Keratinocyte (primary cell): ENCODE measurements around the gene PRKCH. TPM values are rescaled to one million over a fixed set of nuclear protein-coding genes. Genes with fewer than 3 reads are reported as not detected.

ENCODE experiments used
- DNase-seq: peaks from one replicate; pipeline ENCODE4 v3.0.0-alpha.2; 2011; ENCODE audit warnings: low read depth, missing footprints, low spot score
- FAIRE-seq: peaks from 2 replicates; lab custom pipeline; 2011; peaks lifted over from hg19 to GRCh38; lab: Jason Lieb, UNC
- H2AFZ ChIP-seq: 2 replicates; pipeline ENCODE4 v1.6.0; 2012; ENCODE audit warnings: low read length, control low read depth, inconsistent platforms; ENCODE audit not compliant: control insufficient read depth
- H3K27ac ChIP-seq: 2 replicates; pipeline ENCODE4 v1.5.1; 2011; ENCODE audit warnings: low read length; ENCODE audit not compliant: control insufficient read depth, insufficient read depth
- H3K27me3 ChIP-seq: 3 replicates; pipeline ENCODE4 v1.6.0; 2011; ENCODE audit warnings: low read length; ENCODE audit not compliant: control insufficient read depth, insufficient read depth; ENCODE audit errors: extremely low read depth
- H3K36me3 ChIP-seq, 2 experiments: 2 replicates in 1 of 2; 3 replicates in 1 of 2; pipeline ENCODE4 v1.5.1; 2011; ENCODE audit warnings: low read length in 2 of 2, mild to moderate bottlenecking in 1 of 2; ENCODE audit not compliant: control insufficient read depth in 2 of 2, insufficient read depth in 2 of 2; ENCODE audit errors: extremely low read depth in 1 of 2
- H3K4me1 ChIP-seq: 3 replicates; pipeline ENCODE4 v1.5.1; 2011; ENCODE audit warnings: low read length; ENCODE audit not compliant: control insufficient read depth, insufficient read depth; ENCODE audit errors: extremely low read depth
- H3K4me2 ChIP-seq: 3 replicates; pipeline ENCODE4 v1.6.0; 2011; ENCODE audit warnings: low read depth, low read length; ENCODE audit not compliant: control insufficient read depth, insufficient read depth; ENCODE audit errors: extremely low read depth
- H3K4me3 ChIP-seq, 3 experiments: fragments of 200-600 bp in 1 of 3; sonication (generic) in 1 of 3; 2 replicates in 2 of 3; 3 replicates in 1 of 3; pipeline ENCODE4 v1.5.1; 2011 to 2016; ENCODE audit warnings: low read length in 3 of 3, mild to moderate bottlenecking in 3 of 3, control low read depth in 2 of 3, inconsistent platforms in 1 of 3, low read depth in 1 of 3, mixed read lengths in 1 of 3, mixed run types in 1 of 3, moderate library complexity in 1 of 3; ENCODE audit not compliant: control insufficient read depth in 2 of 3, insufficient read depth in 2 of 3; ENCODE audit errors: extremely low read depth in 1 of 3
- H3K79me2 ChIP-seq: 2 replicates; pipeline ENCODE4 v1.6.0; 2012; ENCODE audit warnings: low read length; ENCODE audit not compliant: control insufficient read depth, insufficient read depth
- H3K9ac ChIP-seq: 3 replicates; pipeline ENCODE4 v1.6.0; 2011; ENCODE audit warnings: low read length; ENCODE audit not compliant: control insufficient read depth, insufficient read depth; ENCODE audit errors: extremely low read depth
- H3K9me1 ChIP-seq: 3 replicates; pipeline ENCODE4 v1.6.0; 2011; ENCODE audit warnings: low read length; ENCODE audit not compliant: control insufficient read depth, insufficient read depth; ENCODE audit errors: extremely low read depth
- H3K9me3 ChIP-seq: 2 replicates; pipeline ENCODE4 v1.5.1; 2012; ENCODE audit warnings: low read depth, low read length; ENCODE audit not compliant: control insufficient read depth
- H4K20me1 ChIP-seq: 3 replicates; pipeline ENCODE4 v1.6.0; 2011; ENCODE audit warnings: low read length; ENCODE audit not compliant: control insufficient read depth, insufficient read depth; ENCODE audit errors: extremely low read depth
- EZH2 ChIP-seq: IDR thresholded peaks from one replicate; pipeline ENCODE4 v1.6.1; 2012; ENCODE audit warnings: inconsistent platforms, mild to moderate bottlenecking, low read length, moderate library complexity
- dilution Hi-C: fragments of 300-500 bp; cut with MboI; formaldehyde crosslinking; loops from one replicate; pipeline ENCODE4 v1.7.0; 2020; ENCODE audit warnings: low sequenced_read_pairs; ENCODE audit not compliant: extremely low pct_ligation_motif_present
- polyA plus RNA-seq, 5 experiments: library from polyadenylated mRNA; depleted of rRNA in 3 of 5; stranded (reverse) in 3 of 5; stranded (forward) in 1 of 5; unstranded in 1 of 5; fragments of >200 nt; gene quantifications; 1 replicate in 1 of 5; 2 replicates in 3 of 5; 3 replicates in 1 of 5; pipeline versions ENCODE4 v1.2.1 to v1.2.3, GENCODE V29; 2011 to 2012; ENCODE audit warnings: missing spikeins in 2 of 5, low read depth in 1 of 5, low replicate concordance in 1 of 5
- TF ChIP-seq, protein P1 (sequence below), 3 experiments: IDR thresholded peaks in 1 of 3; conservative IDR thresholded peaks in 1 of 3; optimal IDR thresholded peaks in 1 of 3; 2 replicates in 2 of 3; 3 replicates in 1 of 3; pipeline versions ENCODE3 to v1.5.1; 2011; ENCODE audit warnings: low read length in 3 of 3, mild to moderate bottlenecking in 3 of 3, moderate library complexity in 2 of 3, control low read depth in 1 of 3, inconsistent platforms in 1 of 3; ENCODE audit not compliant: insufficient read depth in 2 of 3; ENCODE audit errors: extremely low read depth in 1 of 3

PRKCH gene
- polyA plus RNA-seq, 1 donor (not counting 4 experiments of a cell fraction or from before 2014, with no cell fraction given) = 13.7 TPM

DNA sequence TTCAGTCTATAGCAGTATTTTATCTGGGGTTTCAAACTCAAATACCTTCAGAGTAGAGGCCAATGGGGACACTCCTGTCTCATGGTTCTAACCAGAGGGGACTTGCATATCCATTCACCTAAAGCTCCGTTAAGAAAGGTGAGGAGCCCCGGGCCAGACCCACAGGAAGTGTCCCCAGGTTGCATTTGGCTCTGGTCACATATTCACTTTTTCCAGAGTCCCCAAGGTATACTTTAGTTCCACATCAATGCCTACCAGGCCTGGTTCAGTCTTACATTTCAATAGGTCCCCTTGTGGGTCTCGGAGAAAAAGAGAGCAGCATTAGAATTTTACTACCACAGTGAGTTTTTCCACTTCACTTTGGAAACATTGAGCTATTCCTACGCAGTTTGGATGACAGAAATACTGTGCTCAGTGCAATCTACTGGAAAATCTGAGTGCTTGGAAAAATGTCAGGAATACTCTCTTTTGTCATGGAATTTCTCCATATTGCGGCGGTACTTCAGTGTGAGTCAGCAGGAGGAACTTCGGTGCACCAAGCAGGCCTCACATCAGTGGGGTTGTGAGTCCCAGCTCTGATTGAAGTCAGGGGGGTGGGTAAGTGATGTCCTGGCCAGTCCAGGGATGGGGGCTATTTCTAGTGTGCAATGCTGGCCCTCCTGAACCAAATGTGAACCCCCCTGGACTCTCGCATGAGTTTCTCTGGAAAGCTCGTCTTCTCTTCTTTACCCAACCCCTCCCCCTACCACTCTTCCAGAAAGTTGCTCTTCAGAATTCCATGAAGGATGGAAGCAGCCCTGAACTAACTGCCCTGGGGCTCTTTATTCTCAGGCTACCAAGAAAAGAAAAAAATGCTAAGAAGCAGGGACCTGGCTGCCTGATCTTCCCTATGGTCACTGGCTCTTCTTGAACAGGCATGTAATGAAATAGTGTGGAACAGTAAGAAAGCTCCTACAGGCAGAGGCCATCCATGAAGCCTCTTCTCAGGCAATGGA, 184.7 kb downstream of the PRKCH start:
- Histone ChIP-seq H3K27me3 (no peaks in the 10 kb centered on the region), H3K4me2 (no peak overlapping the region), H3K4me1 (peaks cover 19% of the 10 kb centered on the region), H3K9me1 (no peaks in the 10 kb centered on the region), H4K20me1 (no peaks in the 10 kb centered on the region), H3K79me2 (no peaks in the 10 kb centered on the region), H3K27ac (no peak overlapping the region), H3K9ac (no peak overlapping the region), H3K4me3 (no peak overlapping the region), H2AFZ (no peak overlapping the region), H3K9me3 (no peaks in the 10 kb centered on the region), H3K36me3 (no peaks in the 10 kb centered on the region)
- DNase-seq (no peak), FAIRE-seq (no peak)
- no peak for TF ChIP-seq EZH2
- TF ChIP-seq, protein P1, sequence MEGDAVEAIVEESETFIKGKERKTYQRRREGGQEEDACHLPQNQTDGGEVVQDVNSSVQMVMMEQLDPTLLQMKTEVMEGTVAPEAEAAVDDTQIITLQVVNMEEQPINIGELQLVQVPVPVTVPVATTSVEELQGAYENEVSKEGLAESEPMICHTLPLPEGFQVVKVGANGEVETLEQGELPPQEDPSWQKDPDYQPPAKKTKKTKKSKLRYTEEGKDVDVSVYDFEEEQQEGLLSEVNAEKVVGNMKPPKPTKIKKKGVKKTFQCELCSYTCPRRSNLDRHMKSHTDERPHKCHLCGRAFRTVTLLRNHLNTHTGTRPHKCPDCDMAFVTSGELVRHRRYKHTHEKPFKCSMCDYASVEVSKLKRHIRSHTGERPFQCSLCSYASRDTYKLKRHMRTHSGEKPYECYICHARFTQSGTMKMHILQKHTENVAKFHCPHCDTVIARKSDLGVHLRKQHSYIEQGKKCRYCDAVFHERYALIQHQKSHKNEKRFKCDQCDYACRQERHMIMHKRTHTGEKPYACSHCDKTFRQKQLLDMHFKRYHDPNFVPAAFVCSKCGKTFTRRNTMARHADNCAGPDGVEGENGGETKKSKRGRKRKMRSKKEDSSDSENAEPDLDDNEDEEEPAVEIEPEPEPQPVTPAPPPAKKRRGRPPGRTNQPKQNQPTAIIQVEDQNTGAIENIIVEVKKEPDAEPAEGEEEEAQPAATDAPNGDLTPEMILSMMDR (optimal IDR thresholded peaks at IDR 0.05 in 1 of 3, IDR thresholded peaks at IDR 0.05 in 1 of 3, conservative IDR thresholded peaks at IDR 0.05 in 1 of 3; ENCODE audit: extremely low read depth in 1 of 3, insufficient read depth in 2 of 3, low read length in 3 of 3) = no peak
- dilution Hi-C loops = no loop called here

- H3K9ac ChIP-seq = no peak overlapping the region
- no peaks in the 10 kb centered on the region for H3K9me1 ChIP-seq
- H3K4me3 ChIP-seq = no peak overlapping the region
- no peak overlapping the region for H3K4me2 ChIP-seq
- no peak overlapping the region for H2AFZ ChIP-seq
- no peaks in the 10 kb centered on the region for H3K36me3 ChIP-seq
- DNase-seq (no peak), FAIRE-seq (no peak)
- TF ChIP-seq, protein P1 (optimal IDR thresholded peaks at IDR 0.05 in 1 of 3, IDR thresholded peaks at IDR 0.05 in 1 of 3, conservative IDR thresholded peaks at IDR 0.05 in 1 of 3; ENCODE audit: extremely low read depth in 1 of 3, insufficient read depth in 2 of 3, low read length in 3 of 3) = no peak
- no peak for TF ChIP-seq EZH2
- dilution Hi-C loops = no loop called here
- peaks cover 27% of the 10 kb centered on the region for H3K4me1 ChIP-seq
- H3K27ac ChIP-seq = no peak overlapping the region
- H3K79me2 ChIP-seq = no peaks in the 10 kb centered on the region
- no peaks in the 10 kb centered on the region for H4K20me1 ChIP-seq
- H3K9me3 ChIP-seq = no peaks in the 10 kb centered on the region
- H3K27me3 ChIP-seq = no peaks in the 10 kb centered on the region
These were observed 187.1 kb downstream of the PRKCH start for GRCh38 chr14:61508526-61508925.
